DMS53 (cell line): ENCODE data around the gene FAM78A.

ENCODE experiments used
- DNase-seq: peaks from one replicate; lab custom pipeline; 2025; lab: John Stamatoyannopoulos, UW

Gene FAM78A

GRCh38 chr9:131303381-131304321, 27.3 kb upstream of the FAM78A start:
- DNase-seq, result no peak

GRCh38 chr9:131302244-131303075, 26.1 kb upstream of the FAM78A start:
- DNase-seq, result no peak

- no peak for DNase-seq
These were observed 24.1 kb upstream of the FAM78A start for GRCh38 chr9:131300444-131300843.

GRCh38 chr9:131299961-131300347, 23.6 kb upstream of the FAM78A start:
- DNase-seq, result no peak

- DNase-seq, result no peak
These were observed 23.1 kb upstream of the FAM78A start for GRCh38 chr9:131299346-131299960.

GRCh38 chr9:131298816-131299215, 22.5 kb upstream of the FAM78A start:
- DNase-seq, result no peak

GRCh38 chr9:131298341-131298740, 22.0 kb upstream of the FAM78A start:
- no peak for DNase-seq

GRCh38 chr9:131297903-131298302, 21.6 kb upstream of the FAM78A start:
- DNase-seq, result no peak

GRCh38 chr9:131296906-131297500, 20.7 kb upstream of the FAM78A start:
- DNase-seq, result no peak

- DNase-seq, result no peak
These were observed 20.1 kb upstream of the FAM78A start for GRCh38 chr9:131296460-131296859.

- no peak for DNase-seq
These were observed 16.6 kb upstream of the FAM78A start for GRCh38 chr9:131292937-131293336.

- DNase-seq, result no peak
These were observed 15.5 kb upstream of the FAM78A start for GRCh38 chr9:131291795-131292315.

- DNase-seq, result no peak
These were observed 14.6 kb upstream of the FAM78A start for GRCh38 chr9:131290767-131291370.

- DNase-seq, result no peak
These were observed 13.9 kb upstream of the FAM78A start for GRCh38 chr9:131290036-131290766.

GRCh38 chr9:131289301-131290035, 13.2 kb upstream of the FAM78A start, which contains the start of gene PLPP7:
PLPP7 (plus strand) TSS chr9:131289723; CDS start chr9:131289998, 275 bp downstream.
- peak; percentile 42 for DNase-seq

- DNase-seq, result no peak
These were observed 11.9 kb upstream of the FAM78A start for GRCh38 chr9:131288217-131288616.

- DNase-seq, result no peak
These were observed 11.0 kb upstream of the FAM78A start for GRCh38 chr9:131287359-131287758.

- no peak for DNase-seq
These were observed 8.5 kb upstream of the FAM78A start for GRCh38 chr9:131284856-131285255.

GRCh38 chr9:131282688-131283422, 6.5 kb upstream of the FAM78A start:
- DNase-seq, result no peak
